Adrenal gland (tissue), 12 donors: Measurements from ENCODE around the gene CHST6. TPM values are rescaled to one million over a fixed set of nuclear protein-coding genes. Genes with fewer than 3 reads are reported as not detected.
"Not testable (repeated sequence)": the region's sequence is repeated elsewhere in the genome, so short reads cannot be mapped to it uniquely, and the experiment has no call there.

Experiments used
- DNase-seq, 7 donors: peaks; one replicate each; pipeline ENCODE4 v3.0.0-alpha.2; 2019 to 2020
- H3K27ac ChIP-seq, 5 donors: fragments of 200-600 bp; sonication (generic) in 4 of 5; 1 replicate in 3 of 5; 2 replicates in 2 of 5; pipeline versions ENCODE4 v1.5.1 to v1.8.0; 2016 to 2020; ENCODE audit warnings: mild to moderate bottlenecking in 1 of 5
- H3K27me3 ChIP-seq: fragments of 200-600 bp; 2 replicates; pipeline ENCODE4 v1.8.0; 2021
- H3K36me3 ChIP-seq, 2 donors: fragments of 200-600 bp; replicated peaks in 1 of 2; 1 replicate in 1 of 2; 2 replicates in 1 of 2; pipeline versions ENCODE4 v1.5.1 to v1.8.0; 2018 to 2022
- H3K4me1 ChIP-seq, 2 donors: fragments of 200-600 bp; replicated peaks in 1 of 2; 1 replicate in 1 of 2; 2 replicates in 1 of 2; pipeline versions ENCODE4 v1.5.1 to v1.8.0; 2018 to 2021
- H3K4me3 ChIP-seq, 4 donors: fragments of 200-600 bp; sonication (generic) in 3 of 4; one replicate each; pipeline ENCODE4 v1.5.1; 2016 to 2018
- H3K9me3 ChIP-seq, 3 donors: fragments of 200-600 bp; sonication (generic) in 1 of 3; replicated peaks in 1 of 3; 1 replicate in 2 of 3; 2 replicates in 1 of 3; pipeline versions ENCODE4 v1.5.1 to v1.8.0; 2016 to 2021
- POLR2A ChIP-seq, 2 donors: fragments of 450-650 bp; IDR thresholded peaks; one replicate each; pipeline ENCODE4 v1.6.1; 2017; ENCODE audit warnings: antibody characterized with exemption in 2 of 2, mild to moderate bottlenecking in 2 of 2, moderate library complexity in 1 of 2
- WGBS, 4 donors: extraction: QIAGEN DNeasy Blood & Tissue Kit in 2 of 4; methylation state at CpG; one replicate each; pipeline versions ENCODE4 v1.1.5 to v1.1.7; 2013 to 2017; 5-methylcytosine and 5-hydroxymethylcytosine counted together
- intact Hi-C, 2 donors: fragments of 100-400 bp; cut with DNase I; formaldehyde crosslinking; loops; one replicate each; pipeline versions ENCODE4 v1.14.1 to v1.15.0; 2022 to 2023
- polyA plus RNA-seq, 3 donors: library from polyadenylated mRNA; stranded (reverse); fragments of 200-250 nt in 2 of 3; fragments of 350-450 nt in 1 of 3; fragmentation: Illumina TruSeq in 1 of 3; extraction: RNeasy Lipid Tissue Mini Kit (QIAGEN cat#74804) in 1 of 3; gene quantifications; one replicate each; pipeline ENCODE4 v1.2.3, GENCODE V29; 2013 to 2014
- total RNA-seq, 9 donors: library from RNA; depleted of rRNA in 4 of 9; stranded (reverse); fragments of >200 nt in 4 of 9; fragments of 120-200 nt in 1 of 9; fragmentation: NEBNext Ultra II Directional in 1 of 9; extraction: Animal tissue kit (Norgen Biotek cat#: 25700) in 1 of 9; gene quantifications; one replicate each; pipeline versions ENCODE4 v1.1.0 to v1.2.4, GENCODE V29; 2013 to 2023
- TF ChIP-seq, protein P1 (sequence below), 6 experiments: fragments of 450-650 bp in 4 of 6; fragments of 200-600 bp in 2 of 6; sonication (generic) in 1 of 6; IDR thresholded peaks; 1 replicate in 5 of 6; 2 replicates in 1 of 6; pipeline versions ENCODE4 v1.5.1 to v1.8.0; 2016 to 2021; ENCODE audit warnings: antibody characterized with exemption in 6 of 6, mild to moderate bottlenecking in 2 of 6, moderate library complexity in 1 of 6
- donor health status: healthy with polysubstance abuse.
- donor health status: Bipolar disorder and iron deficiency.
- donor health status: DM: yes; HTN: yes; CAD: no.
- donor health status: DM: no; HTN: no; CAD: no.
- donor health status: DM: no; HTN: no; CAD: no.
- donor health status: DM: yes; HTN: yes; CAD: no.

CHST6 gene
- total and polyA plus RNA-seq, 12 donors, result 3.1 to 65.8 (median 29.9) TPM

- no peak overlapping the region for H3K27ac ChIP-seq
- WGBS, 4 donors, result 85 to 90% (median 88%) methylated on average over 5 of the region's 5 CpGs
- TF ChIP-seq POLR2A (IDR thresholded peaks at IDR 0.05), result no peak
- TF ChIP-seq, protein P1, sequence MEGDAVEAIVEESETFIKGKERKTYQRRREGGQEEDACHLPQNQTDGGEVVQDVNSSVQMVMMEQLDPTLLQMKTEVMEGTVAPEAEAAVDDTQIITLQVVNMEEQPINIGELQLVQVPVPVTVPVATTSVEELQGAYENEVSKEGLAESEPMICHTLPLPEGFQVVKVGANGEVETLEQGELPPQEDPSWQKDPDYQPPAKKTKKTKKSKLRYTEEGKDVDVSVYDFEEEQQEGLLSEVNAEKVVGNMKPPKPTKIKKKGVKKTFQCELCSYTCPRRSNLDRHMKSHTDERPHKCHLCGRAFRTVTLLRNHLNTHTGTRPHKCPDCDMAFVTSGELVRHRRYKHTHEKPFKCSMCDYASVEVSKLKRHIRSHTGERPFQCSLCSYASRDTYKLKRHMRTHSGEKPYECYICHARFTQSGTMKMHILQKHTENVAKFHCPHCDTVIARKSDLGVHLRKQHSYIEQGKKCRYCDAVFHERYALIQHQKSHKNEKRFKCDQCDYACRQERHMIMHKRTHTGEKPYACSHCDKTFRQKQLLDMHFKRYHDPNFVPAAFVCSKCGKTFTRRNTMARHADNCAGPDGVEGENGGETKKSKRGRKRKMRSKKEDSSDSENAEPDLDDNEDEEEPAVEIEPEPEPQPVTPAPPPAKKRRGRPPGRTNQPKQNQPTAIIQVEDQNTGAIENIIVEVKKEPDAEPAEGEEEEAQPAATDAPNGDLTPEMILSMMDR (IDR thresholded peaks at IDR 0.05), result no peak
- no peaks in the 10 kb centered on the region for H3K4me1 ChIP-seq
- no peak overlapping the region for H3K4me3 ChIP-seq
- H3K36me3 ChIP-seq, result no peaks in the 10 kb centered on the region
- DNase-seq, result no peak
- no peaks in the 10 kb centered on the region for H3K9me3 ChIP-seq
- H3K27me3 ChIP-seq, result no peaks in the 10 kb centered on the region
- intact Hi-C loops, result loop anchor here in 1 of 2 donors (5.0 kb wide), 1 partner anchor 61 kb away; no protein-coding TSS in a partner anchor
Measured at GRCh38 chr16:75526032-75526790, 31.0 kb upstream of the CHST6 start.

- Histone ChIP-seq H3K36me3 (no peaks in the 10 kb centered on the region), H3K27ac (no peak overlapping the region), H3K4me1 (peaks cover 0 to 4% of the 10 kb centered on the region in 2 donors), H3K27me3 (no peaks in the 10 kb centered on the region), H3K9me3 (no peaks in the 10 kb centered on the region), H3K4me3 (no peak overlapping the region)
- no peak for TF ChIP-seq POLR2A (IDR thresholded peaks at IDR 0.05)
- TF ChIP-seq, protein P1 (IDR thresholded peaks at IDR 0.05), result no peak
- intact Hi-C loops, result loop anchor here in 1 of 2 donors (5.0 kb wide), 1 partner anchor 47 kb away; no protein-coding TSS in a partner anchor
- DNase-seq, result no peak
- 86 to 93% (median 87%) methylated on average over 6 of the region's 6 CpGs for WGBS, 4 donors
Measured at GRCh38 chr16:75519175-75519574, 23.9 kb upstream of the CHST6 start.

DNA sequence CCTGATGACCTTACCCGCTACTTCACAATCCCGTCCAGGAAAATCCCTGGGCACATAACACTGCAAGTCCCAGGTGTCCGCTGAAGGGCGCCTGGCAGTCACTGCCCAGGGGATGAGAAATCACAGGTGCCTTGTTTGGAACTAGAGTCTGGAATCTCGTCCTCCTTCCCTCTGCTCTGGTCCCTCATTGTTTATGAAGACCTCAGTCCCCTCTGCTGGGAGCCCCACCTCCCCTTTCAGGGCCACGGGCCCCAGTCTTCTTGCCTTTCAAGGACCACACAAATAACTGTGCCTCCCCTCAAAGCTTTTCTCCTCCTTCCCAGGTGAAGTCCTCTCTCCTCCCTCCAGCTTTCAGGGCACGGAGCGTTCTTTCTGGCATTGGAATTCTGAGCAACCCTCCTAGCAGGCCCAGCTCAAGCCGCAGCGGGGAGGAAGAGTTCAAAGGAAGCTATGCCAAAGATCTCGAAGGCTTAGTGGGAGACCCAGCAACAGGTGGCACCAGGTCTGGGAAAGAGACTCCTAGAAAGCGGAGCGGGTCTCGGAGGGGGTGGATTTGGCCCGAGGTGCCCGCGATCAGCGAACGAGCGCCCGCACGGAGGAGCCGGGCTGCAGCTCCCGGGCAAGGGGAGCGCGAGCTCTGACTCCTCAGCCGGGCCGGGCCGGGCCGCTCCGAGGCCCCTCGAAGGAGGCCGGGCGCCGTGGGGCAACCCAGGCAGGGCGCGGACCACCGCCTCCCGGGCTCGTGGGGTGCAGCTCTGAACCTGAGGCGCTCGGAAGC, 21.1 kb upstream of the CHST6 start:
- not testable (repeated sequence) for H3K4me1 ChIP-seq, H3K27me3 ChIP-seq, H3K36me3 ChIP-seq, H3K9me3 ChIP-seq
- intact Hi-C loops, result loop anchor here in 1 of 2 donors (5.0 kb wide), 1 partner anchor 44 kb away; no protein-coding TSS in a partner anchor
- peak overlapping the region; percentile 72 to 94 (median 90) for H3K27ac ChIP-seq
- 2 to 24% (median 9%) methylated on average over 12 to 42 of the region's 42 CpGs for WGBS, 4 donors
- peak; percentile 35 to 57 (median 36) for DNase-seq
- H3K4me3 ChIP-seq, result peak overlapping the region in 3 of 4 donors; percentile 7 to 60 (median 58)

DNA sequence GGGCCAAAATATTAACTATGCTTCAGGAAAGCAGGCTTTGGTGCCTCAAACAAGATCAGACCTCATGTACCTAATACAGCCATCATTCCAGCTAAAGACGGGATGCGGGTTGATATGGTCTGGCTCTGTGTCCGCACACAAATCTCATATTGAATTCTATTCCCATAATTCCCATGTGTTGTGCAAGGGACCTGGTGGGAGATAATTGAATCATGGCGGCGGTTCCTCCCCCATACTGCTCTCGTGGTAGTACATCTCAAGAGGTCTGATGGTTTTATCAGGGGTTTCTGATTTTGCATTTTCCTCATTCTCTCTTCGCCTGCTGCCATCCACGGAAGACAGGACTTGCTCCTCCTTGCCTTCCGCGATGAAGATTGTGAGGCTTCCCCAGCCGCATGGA, 19.1 kb upstream of the CHST6 start:
- no peak for DNase-seq
- Histone ChIP-seq H3K9me3 (no peaks in the 10 kb centered on the region), H3K36me3 (no peaks in the 10 kb centered on the region), H3K27me3 (no peaks in the 10 kb centered on the region), H3K27ac (no peak overlapping the region), H3K4me1 (peaks cover 0 to 4% of the 10 kb centered on the region in 2 donors), H3K4me3 (no peak overlapping the region)
- 90 to 97% (median 96%) methylated on average over 11 of the region's 11 CpGs for WGBS, 4 donors
- intact Hi-C loops, result loop anchor here in 1 of 2 donors (5.0 kb wide), 1 partner anchor 37 kb away; no protein-coding TSS in a partner anchor
- TF ChIP-seq, protein P1 (IDR thresholded peaks at IDR 0.05), result no peak
- no peak for TF ChIP-seq POLR2A (IDR thresholded peaks at IDR 0.05)
